Panc1 (cell line): ENCODE measurements around the gene KCND3. TPM values are rescaled to one million over a fixed set of nuclear protein-coding genes. Genes with fewer than 3 reads are reported as not detected.

ENCODE experiments used
- ATAC-seq: fragments of 200-7000 bp; cut with Tn5 transposase; 2 replicates; pipeline ENCODE4 v1.9.1; 2020; ENCODE audit warnings: mild to moderate bottlenecking, moderate library complexity
- BruUV-seq: library from RNA; stranded (reverse); fragments of 400-500 nt; replicated peaks from 2 replicates; lab custom pipeline; 2021; lab: Mats Ljungman, UMichigan
- CTCF ChIA-PET: fragments of 300-600 bp; sonication (Branson Sonifier 250); formaldehyde crosslinking; loops from one replicate; lab custom pipeline; 2022; ENCODE audit warnings: antibody characterized with exemption; lab: Charles Lee
- POLR2A ChIA-PET: fragments of 300-600 bp; sonication (Branson Sonifier 250); formaldehyde crosslinking; loops from one replicate; lab custom pipeline; 2022; ENCODE audit warnings: antibody characterized with exemption; lab: Charles Lee
- DNase-seq: peaks from one replicate; pipeline ENCODE4 v3.0.0-alpha.2; 2010; ENCODE audit warnings: low read depth, low spot score
- H3K27ac ChIP-seq: 2 replicates; pipeline ENCODE4 v1.5.1; 2011; ENCODE audit warnings: mild to moderate bottlenecking, low read length, inconsistent platforms
- H3K27me3 ChIP-seq: fragments of 200-500 bp; sonication (Bioruptor generic); 2 replicates; pipeline ENCODE4 v1.6.0; 2014; ENCODE audit warnings: low read length, inconsistent platforms; ENCODE audit not compliant: control insufficient read depth, insufficient read depth
- H3K36me3 ChIP-seq: fragments of 200-500 bp; sonication (Bioruptor generic); 2 replicates; pipeline ENCODE4 v1.5.1; 2014; ENCODE audit warnings: inconsistent platforms, mild to moderate bottlenecking, low read length, moderate library complexity; ENCODE audit not compliant: control insufficient read depth, insufficient read depth
- H3K4me1 ChIP-seq: 2 replicates; pipeline ENCODE4 v1.5.1; 2011; ENCODE audit warnings: inconsistent platforms, mild to moderate bottlenecking, low read length, moderate library complexity; ENCODE audit not compliant: control insufficient read depth, insufficient read depth
- H3K4me3 ChIP-seq, 2 experiments: 2 replicates each; pipeline ENCODE4 v1.5.1; 2011 to 2012; ENCODE audit warnings: low read depth in 2 of 2, low read length in 2 of 2, mild to moderate bottlenecking in 2 of 2, inconsistent platforms in 1 of 2, moderate library complexity in 1 of 2
- H3K9me3 ChIP-seq: fragments of 200-500 bp; sonication (Bioruptor generic); 2 replicates; pipeline ENCODE4 v1.5.1; 2014; ENCODE audit warnings: low read depth, mild to moderate bottlenecking, inconsistent platforms, low read length, moderate library complexity; ENCODE audit not compliant: control insufficient read depth, insufficient read depth
- POLR2AphosphoS5 ChIP-seq: IDR thresholded peaks from 2 replicates; pipeline ENCODE4 v1.6.1; 2012; ENCODE audit warnings: mild to moderate bottlenecking, low read depth, low read length, moderate library complexity
- SIN3A ChIP-seq: IDR thresholded peaks from 2 replicates; pipeline ENCODE4 v1.6.1; 2012; ENCODE audit warnings: low read depth, mild to moderate bottlenecking, low read length, moderate library complexity, borderline replicate concordance; ENCODE audit not compliant: insufficient read depth
- TCF7L2 ChIP-seq: IDR thresholded peaks from 2 replicates; pipeline ENCODE4 v1.6.1; 2011; ENCODE audit warnings: mild to moderate bottlenecking, low read depth, low read length, inconsistent platforms
- in situ Hi-C: cut with HindIII; loops from 2 replicates; pipeline ENCODE4 v1.10.0; 2016; ENCODE audit warnings: low sequenced_read_pairs, low pct_unique_long_range_greater_than_20kb
- intact Hi-C: fragments of 100-400 bp; cut with micrococcal nuclease; formaldehyde crosslinking; loops from one replicate; pipeline ENCODE4 v1.10.0; 2022; ENCODE audit not compliant: unreplicated experiment
- total RNA-seq: library from RNA; stranded (reverse); gene quantifications from one replicate; pipeline ENCODE4 v1.2.1, GENCODE V29; 2021; ENCODE audit not compliant: unreplicated experiment
- TF ChIP-seq, protein P1 (sequence below), 2 experiments: IDR thresholded peaks; 2 replicates each; pipeline ENCODE4 v1.6.1; 2011 to 2012; ENCODE audit warnings: low read depth in 2 of 2, control low read depth in 1 of 2, low read length in 1 of 2, mild to moderate bottlenecking in 1 of 2, moderate library complexity in 1 of 2; ENCODE audit not compliant: insufficient read depth in 1 of 2
- TF ChIP-seq, protein P2 (sequence below): fragments of 450-650 bp; IDR thresholded peaks from 2 replicates; pipeline ENCODE4 v1.5.1; 2017; ENCODE audit warnings: mild to moderate bottlenecking

Gene KCND3
- total RNA-seq, 1 experiment from 2014 or later = not detected

GRCh38 chr1:111756124-111756513, 233.3 kb downstream of the KCND3 start:
- Histone ChIP-seq H3K36me3 (peaks cover 20% of the 10 kb centered on the region), H3K4me1 (peaks cover 3% of the 10 kb centered on the region; the same call in 1 of the 2 replicates), H3K27ac (peak overlapping the region; percentile 86), H3K9me3 (no peaks in the 10 kb centered on the region), H3K4me3 (peak overlapping the region; percentile 72 to 95), H3K27me3 (no peaks in the 10 kb centered on the region)
- POLR2A ChIA-PET = no interaction called here
- DNase-seq (no peak), ATAC-seq (peak; percentile 49)
- no TSS peak for BruUV-seq
- CTCF ChIA-PET = interaction anchor here (0.6 kb wide), 1 partner anchor 41 kb away, joined by 3 read pairs; no protein-coding TSS in a partner anchor
- intact Hi-C loops = loop anchor here (10.0 kb wide), 1 partner anchor 251 kb away; the partner anchor contains the start of genes ADORA3 and TMIGD3
- in situ Hi-C loops = no loop called here
- TF ChIP-seq POLR2AphosphoS5 (no peak), SIN3A (no peak), TCF7L2 (no peak)
- TF ChIP-seq, protein P1, sequence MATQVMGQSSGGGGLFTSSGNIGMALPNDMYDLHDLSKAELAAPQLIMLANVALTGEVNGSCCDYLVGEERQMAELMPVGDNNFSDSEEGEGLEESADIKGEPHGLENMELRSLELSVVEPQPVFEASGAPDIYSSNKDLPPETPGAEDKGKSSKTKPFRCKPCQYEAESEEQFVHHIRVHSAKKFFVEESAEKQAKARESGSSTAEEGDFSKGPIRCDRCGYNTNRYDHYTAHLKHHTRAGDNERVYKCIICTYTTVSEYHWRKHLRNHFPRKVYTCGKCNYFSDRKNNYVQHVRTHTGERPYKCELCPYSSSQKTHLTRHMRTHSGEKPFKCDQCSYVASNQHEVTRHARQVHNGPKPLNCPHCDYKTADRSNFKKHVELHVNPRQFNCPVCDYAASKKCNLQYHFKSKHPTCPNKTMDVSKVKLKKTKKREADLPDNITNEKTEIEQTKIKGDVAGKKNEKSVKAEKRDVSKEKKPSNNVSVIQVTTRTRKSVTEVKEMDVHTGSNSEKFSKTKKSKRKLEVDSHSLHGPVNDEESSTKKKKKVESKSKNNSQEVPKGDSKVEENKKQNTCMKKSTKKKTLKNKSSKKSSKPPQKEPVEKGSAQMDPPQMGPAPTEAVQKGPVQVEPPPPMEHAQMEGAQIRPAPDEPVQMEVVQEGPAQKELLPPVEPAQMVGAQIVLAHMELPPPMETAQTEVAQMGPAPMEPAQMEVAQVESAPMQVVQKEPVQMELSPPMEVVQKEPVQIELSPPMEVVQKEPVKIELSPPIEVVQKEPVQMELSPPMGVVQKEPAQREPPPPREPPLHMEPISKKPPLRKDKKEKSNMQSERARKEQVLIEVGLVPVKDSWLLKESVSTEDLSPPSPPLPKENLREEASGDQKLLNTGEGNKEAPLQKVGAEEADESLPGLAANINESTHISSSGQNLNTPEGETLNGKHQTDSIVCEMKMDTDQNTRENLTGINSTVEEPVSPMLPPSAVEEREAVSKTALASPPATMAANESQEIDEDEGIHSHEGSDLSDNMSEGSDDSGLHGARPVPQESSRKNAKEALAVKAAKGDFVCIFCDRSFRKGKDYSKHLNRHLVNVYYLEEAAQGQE (IDR thresholded peaks at IDR 0.05; ENCODE audit: insufficient read depth in 1 of 2, low read depth in 2 of 2, low read length in 1 of 2) = no peak
- TF ChIP-seq, protein P2, sequence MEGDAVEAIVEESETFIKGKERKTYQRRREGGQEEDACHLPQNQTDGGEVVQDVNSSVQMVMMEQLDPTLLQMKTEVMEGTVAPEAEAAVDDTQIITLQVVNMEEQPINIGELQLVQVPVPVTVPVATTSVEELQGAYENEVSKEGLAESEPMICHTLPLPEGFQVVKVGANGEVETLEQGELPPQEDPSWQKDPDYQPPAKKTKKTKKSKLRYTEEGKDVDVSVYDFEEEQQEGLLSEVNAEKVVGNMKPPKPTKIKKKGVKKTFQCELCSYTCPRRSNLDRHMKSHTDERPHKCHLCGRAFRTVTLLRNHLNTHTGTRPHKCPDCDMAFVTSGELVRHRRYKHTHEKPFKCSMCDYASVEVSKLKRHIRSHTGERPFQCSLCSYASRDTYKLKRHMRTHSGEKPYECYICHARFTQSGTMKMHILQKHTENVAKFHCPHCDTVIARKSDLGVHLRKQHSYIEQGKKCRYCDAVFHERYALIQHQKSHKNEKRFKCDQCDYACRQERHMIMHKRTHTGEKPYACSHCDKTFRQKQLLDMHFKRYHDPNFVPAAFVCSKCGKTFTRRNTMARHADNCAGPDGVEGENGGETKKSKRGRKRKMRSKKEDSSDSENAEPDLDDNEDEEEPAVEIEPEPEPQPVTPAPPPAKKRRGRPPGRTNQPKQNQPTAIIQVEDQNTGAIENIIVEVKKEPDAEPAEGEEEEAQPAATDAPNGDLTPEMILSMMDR = no peak

- POLR2A ChIA-PET = no interaction called here
- no peaks in the 10 kb centered on the region for H3K27me3 ChIP-seq
- in situ Hi-C loops = no loop called here
- TF ChIP-seq, protein P2 = peak; percentile 92
- TF ChIP-seq, protein P1 (IDR thresholded peaks at IDR 0.05; ENCODE audit: insufficient read depth in 1 of 2, low read depth in 2 of 2, low read length in 1 of 2) = no peak
- TF ChIP-seq TCF7L2 (peak; percentile 88), POLR2AphosphoS5 (peak; percentile 53), SIN3A (peak; percentile 80; the same call in 1 of the 2 replicates)
- no TSS peak for BruUV-seq
- H3K4me1 ChIP-seq = peaks cover 3% of the 10 kb centered on the region; the same call in 1 of the 2 replicates
- peak within 1 kb of the TSS; percentile 86 for H3K27ac ChIP-seq
- ATAC-seq = peak; percentile 96
- CTCF ChIA-PET = no interaction called here
- no peaks in the 10 kb centered on the region for H3K9me3 ChIP-seq
- DNase-seq = peak; percentile 74
- H3K4me3 ChIP-seq = peak within 1 kb of the TSS; percentile 72 to 95
- intact Hi-C loops = loop anchor here (10.0 kb wide), 1 partner anchor 251 kb away; the partner anchor contains the start of genes ADORA3 and TMIGD3
- H3K36me3 ChIP-seq = peaks cover 16% of the 10 kb centered on the region
Measured at GRCh38 chr1:111755331-111756123, 233.9 kb downstream of the KCND3 start, which contains the start of gene DDX20. TSS of gene DDX20 (plus strand) at chr1:111755901. CDS start at chr1:111755925, 24 bp downstream.
